Activated naive CD4-positive, alpha-beta T cell (primary cell): ENCODE results near the gene LY6G5C.

ENCODE experiments used
- DNase-seq, 4 experiments: peaks; one replicate each; lab custom pipeline; 2025; lab: John Stamatoyannopoulos, UW

Gene LY6G5C

GRCh38 chr6:31639449-31639861 lies 41.4 kb downstream of the LY6G5C start:
- no peak for DNase-seq

- no peak for DNase-seq
Observed at GRCh38 chr6:31639043-31639442, 41.8 kb downstream of the LY6G5C start.

GRCh38 chr6:31636698-31637596 lies 43.9 kb downstream of the LY6G5C start:
- no peak for DNase-seq

DNA sequence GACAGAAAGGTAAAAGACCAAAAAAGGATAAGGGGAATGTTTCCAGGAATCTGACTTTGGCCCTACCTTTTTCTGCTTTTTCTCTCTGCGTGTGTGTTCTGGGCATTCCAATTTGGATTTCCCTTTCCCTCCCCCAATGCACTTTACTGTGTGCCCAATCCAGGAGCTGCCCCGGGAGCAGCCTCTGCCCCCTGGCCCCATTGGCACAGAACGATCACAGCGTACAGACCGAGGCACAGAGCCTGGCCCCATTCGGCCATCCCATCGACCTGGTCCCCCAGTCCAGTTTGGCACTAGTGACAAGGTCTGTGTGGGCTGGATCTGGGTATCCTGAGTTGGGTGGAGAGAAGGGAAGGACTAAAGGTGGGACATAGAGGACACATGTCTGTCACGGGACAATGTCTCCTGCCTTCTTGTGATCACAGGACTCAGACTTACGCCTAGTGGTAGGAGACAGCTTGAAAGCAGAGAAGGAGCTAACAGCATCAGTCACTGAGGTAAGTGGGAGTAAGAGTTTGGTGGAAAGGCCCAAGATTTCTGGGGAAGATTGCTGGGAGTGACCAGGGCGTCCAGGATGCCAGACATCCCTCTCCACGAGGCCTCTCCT lies 45.8 kb downstream of the LY6G5C start:
- DNase-seq, result no peak

- no peak for DNase-seq
Observed at GRCh38 chr6:31634131-31634530, 46.7 kb downstream of the LY6G5C start.

- no peak for DNase-seq
Observed at GRCh38 chr6:31633447-31633846, 47.4 kb downstream of the LY6G5C start.

DNA sequence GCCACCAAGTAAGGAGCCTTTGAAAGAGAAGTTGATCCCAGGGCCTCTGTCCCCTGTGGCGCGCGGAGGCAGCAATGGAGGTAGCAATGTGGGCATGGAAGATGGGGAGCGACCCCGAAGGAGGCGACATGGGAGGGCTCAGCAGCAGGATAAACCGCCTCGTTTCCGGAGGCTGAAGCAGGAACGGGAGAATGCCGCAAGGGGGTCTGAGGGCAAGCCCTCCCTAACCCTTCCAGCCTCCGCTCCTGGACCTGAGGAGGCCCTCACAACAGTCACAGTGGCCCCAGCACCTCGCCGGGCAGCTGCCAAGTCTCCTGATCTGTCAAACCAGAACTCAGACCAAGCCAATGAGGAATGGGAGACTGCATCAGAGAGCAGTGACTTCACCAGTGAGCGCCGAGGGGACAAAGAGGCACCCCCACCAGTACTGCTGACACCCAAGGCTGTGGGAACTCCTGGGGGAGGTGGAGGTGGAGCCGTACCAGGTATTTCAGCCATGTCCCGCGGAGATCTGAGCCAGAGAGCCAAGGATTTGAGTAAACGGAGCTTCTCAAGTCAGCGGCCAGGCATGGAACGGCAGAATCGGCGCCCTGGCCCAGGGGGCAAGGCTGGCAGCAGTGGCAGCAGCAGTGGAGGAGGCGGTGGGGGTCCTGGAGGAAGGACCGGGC lies 48.5 kb downstream of the LY6G5C start:
- no peak for DNase-seq

- no peak for DNase-seq
Observed at GRCh38 chr6:31631681-31632278, 49.1 kb downstream of the LY6G5C start.

GRCh38 chr6:31631209-31631608 lies 49.7 kb downstream of the LY6G5C start:
- no peak for DNase-seq

DNA sequence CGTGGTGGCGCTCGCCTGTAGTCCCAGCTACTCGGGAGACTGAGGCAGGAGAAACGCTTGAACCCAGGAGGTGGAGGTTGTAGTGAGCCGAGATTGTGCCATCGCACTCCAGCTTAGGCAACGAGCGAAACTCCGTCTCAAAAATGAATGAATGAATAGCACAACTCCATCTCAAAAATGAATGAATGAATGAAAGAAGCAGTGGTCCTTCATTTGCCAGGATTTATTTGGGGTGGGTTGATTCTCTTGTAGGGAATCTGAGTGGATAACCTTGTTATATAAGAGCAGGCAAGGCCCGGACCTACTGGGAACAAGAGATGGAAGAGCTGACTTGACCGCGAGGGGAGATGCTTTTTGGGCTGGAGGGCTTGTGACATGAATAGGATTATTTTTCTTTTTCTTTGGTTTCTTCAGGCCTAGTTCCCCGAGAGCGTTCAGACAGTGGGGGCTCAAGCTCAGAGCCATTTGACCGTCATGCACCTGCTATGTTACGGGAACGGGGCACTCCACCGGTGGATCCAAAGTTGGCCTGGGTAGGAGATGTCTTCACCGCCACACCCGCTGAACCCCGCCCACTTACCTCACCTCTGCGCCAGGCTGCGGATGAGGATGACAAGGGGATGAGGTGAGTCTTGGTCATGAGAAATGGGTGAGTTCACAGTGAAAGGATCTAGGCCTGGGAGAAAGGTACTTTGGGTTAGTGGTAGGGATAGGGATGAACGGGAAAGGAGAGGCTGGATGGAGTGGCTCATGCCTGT lies 50.5 kb downstream of the LY6G5C start:
- no peak for DNase-seq

DNA sequence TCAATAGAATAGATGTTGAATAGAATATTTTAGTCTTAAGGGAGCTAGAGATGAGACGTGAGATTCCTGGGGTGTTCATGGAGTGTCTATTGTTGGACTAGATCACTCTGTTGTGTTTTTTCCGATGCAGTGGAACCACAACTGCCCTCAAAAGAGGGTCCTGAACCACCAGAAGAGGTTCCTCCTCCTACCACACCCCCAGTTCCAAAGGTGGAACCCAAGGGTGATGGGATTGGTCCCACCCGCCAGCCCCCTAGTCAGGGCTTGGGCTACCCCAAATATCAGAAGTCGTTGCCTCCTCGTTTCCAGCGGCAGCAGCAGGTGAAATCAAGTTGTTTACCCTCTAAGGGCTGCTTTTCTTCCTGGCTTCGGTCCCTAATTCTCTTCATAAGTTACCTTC lies 51.9 kb downstream of the LY6G5C start:
- no peak for DNase-seq

DNA sequence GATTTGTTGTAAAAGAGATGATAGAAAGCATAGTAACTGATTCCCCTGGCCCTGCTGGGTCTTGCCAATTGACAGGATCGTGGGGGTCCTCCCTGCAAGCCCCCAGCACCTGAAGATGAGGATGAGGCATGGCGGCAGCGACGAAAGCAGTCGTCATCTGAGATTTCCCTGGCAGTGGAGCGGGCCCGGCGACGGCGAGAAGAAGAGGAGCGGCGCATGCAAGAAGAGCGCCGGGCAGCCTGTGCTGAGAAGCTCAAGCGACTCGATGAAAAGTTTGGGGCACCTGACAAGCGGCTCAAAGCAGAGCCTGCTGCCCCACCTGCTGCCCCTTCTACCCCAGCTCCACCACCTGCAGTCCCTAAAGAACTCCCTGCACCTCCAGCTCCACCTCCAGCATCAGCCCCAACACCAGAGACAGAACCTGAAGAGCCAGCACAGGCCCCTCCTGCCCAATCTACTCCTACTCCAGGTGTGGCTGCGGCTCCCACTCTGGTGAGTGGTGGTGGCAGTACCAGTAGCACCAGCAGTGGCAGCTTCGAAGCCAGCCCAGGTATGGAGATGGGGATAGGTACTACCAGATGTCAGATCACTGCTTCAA lies 53.1 kb downstream of the LY6G5C start:
- DNase-seq, result no peak

DNA sequence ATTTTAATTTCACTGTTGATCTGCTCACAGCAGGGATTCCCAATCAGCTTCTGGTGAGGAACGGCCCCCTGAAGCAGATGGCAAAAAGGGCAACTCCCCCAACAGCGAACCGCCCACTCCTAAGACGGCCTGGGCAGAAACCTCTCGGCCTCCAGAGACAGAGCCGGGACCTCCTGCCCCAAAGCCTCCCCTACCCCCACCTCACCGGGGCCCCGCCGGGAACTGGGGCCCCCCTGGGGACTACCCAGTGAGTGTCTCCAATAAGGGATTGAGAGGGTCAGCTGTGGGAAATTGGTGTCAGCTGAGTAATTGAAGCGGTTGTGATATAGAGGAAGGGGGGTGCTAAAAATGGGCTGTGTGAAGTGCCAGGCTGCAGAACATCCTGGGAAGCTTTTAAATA lies 53.9 kb downstream of the LY6G5C start:
- no peak for DNase-seq
